CD14-positive monocyte (primary cell): Measurements from ENCODE around the gene VAV2. TPM values are rescaled to one million over a fixed set of nuclear protein-coding genes. Genes with fewer than 3 reads are reported as not detected.

Source experiments
- DNase-seq, 3 donors: peaks; one replicate each; pipeline ENCODE4 v3.0.0-alpha.2; 2011 to 2022
- H2AFZ ChIP-seq: 2 replicates; pipeline ENCODE4 v1.6.0; 2012; ENCODE audit warnings: mild to moderate bottlenecking, low read depth, low read length, inconsistent platforms; ENCODE audit not compliant: insufficient read depth, poor library complexity, severe bottlenecking
- H3K27ac ChIP-seq, 2 donors: 1 replicate in 1 of 2; 2 replicates in 1 of 2; pipeline ENCODE4 v1.5.1; 2012 to 2013; ENCODE audit warnings: low read length in 2 of 2, control low read depth in 1 of 2, inconsistent platforms in 1 of 2, low read depth in 1 of 2, mild to moderate bottlenecking in 1 of 2
- H3K27me3 ChIP-seq, 2 donors: one replicate each; pipeline versions ENCODE4 v1.6.0 to v1.6.1; 2011 to 2013; ENCODE audit warnings: low read length in 2 of 2; ENCODE audit not compliant: control insufficient read depth in 2 of 2, insufficient read depth in 2 of 2
- H3K36me3 ChIP-seq, 2 donors: replicated peaks in 1 of 2; 1 replicate in 1 of 2; 2 replicates in 1 of 2; pipeline versions ENCODE4 v1.5.1 to v1.6.1; 2012 to 2013; ENCODE audit warnings: low read length in 2 of 2, control low read depth in 1 of 2, inconsistent platforms in 1 of 2, mild to moderate bottlenecking in 1 of 2; ENCODE audit not compliant: insufficient read depth in 2 of 2, control insufficient read depth in 1 of 2
- H3K4me1 ChIP-seq, 2 donors: 1 replicate in 1 of 2; 2 replicates in 1 of 2; pipeline versions ENCODE4 v1.5.1 to v1.6.1; 2012 to 2013; ENCODE audit warnings: low read length in 2 of 2, control low read depth in 1 of 2, inconsistent platforms in 1 of 2, mild to moderate bottlenecking in 1 of 2, moderate library complexity in 1 of 2; ENCODE audit not compliant: insufficient read depth in 2 of 2, control insufficient read depth in 1 of 2
- H3K4me2 ChIP-seq: replicated peaks from 2 replicates; pipeline ENCODE3; 2012; ENCODE audit warnings: low read length, moderate library complexity, mild to moderate bottlenecking; ENCODE audit not compliant: poor library complexity, severe bottlenecking; ENCODE audit errors: extremely low read depth
- H3K4me3 ChIP-seq, 3 experiments: fragments of 200-600 bp in 1 of 3; sonication (generic) in 1 of 3; replicated peaks in 1 of 3; 1 replicate in 2 of 3; 2 replicates in 1 of 3; pipeline ENCODE4 v1.5.1; 2011 to 2013; ENCODE audit warnings: low read length in 3 of 3, mild to moderate bottlenecking in 3 of 3, control low read depth in 2 of 3, low read depth in 2 of 3, inconsistent platforms in 1 of 3, moderate library complexity in 1 of 3
- H3K79me2 ChIP-seq: 2 replicates; pipeline ENCODE4 v1.6.0; 2012; ENCODE audit warnings: mild to moderate bottlenecking, control low read depth, inconsistent platforms, low read length, moderate library complexity; ENCODE audit not compliant: insufficient read depth
- H3K9ac ChIP-seq: 2 replicates; pipeline ENCODE4 v1.6.0; 2017; ENCODE audit warnings: low read length, mild to moderate bottlenecking; ENCODE audit not compliant: insufficient read depth, poor library complexity, severe bottlenecking
- H3K9me3 ChIP-seq, 2 donors: replicated peaks in 1 of 2; 1 replicate in 1 of 2; 2 replicates in 1 of 2; pipeline versions ENCODE4 v1.5.1 to v1.6.1; 2012 to 2013; ENCODE audit warnings: low read length in 2 of 2, control low read depth in 1 of 2; ENCODE audit not compliant: control insufficient read depth in 1 of 2, insufficient read depth in 1 of 2
- H4K20me1 ChIP-seq: 2 replicates; pipeline ENCODE4 v1.6.0; 2012; ENCODE audit warnings: mild to moderate bottlenecking, low read length, control low read depth, moderate library complexity; ENCODE audit not compliant: insufficient read depth
- H3K27ac Mint-ChIP-seq, 7 donors: one replicate each; pipeline ENCODE4 v1.8.0; 2020; ENCODE audit warnings: mild to moderate bottlenecking in 7 of 7, mixed read lengths in 7 of 7, moderate library complexity in 6 of 7, inconsistent platforms in 2 of 7
- H3K27me3 Mint-ChIP-seq, 3 donors: one replicate each; pipeline ENCODE4 v1.8.0; 2021 to 2022; ENCODE audit warnings: low read depth in 3 of 3, mild to moderate bottlenecking in 3 of 3, mixed read lengths in 3 of 3, moderate library complexity in 3 of 3, inconsistent platforms in 1 of 3
- H3K36me3 Mint-ChIP-seq, 2 donors: one replicate each; pipeline ENCODE4 v1.8.0; 2020; ENCODE audit warnings: mixed read lengths in 2 of 2, inconsistent platforms in 1 of 2, mild to moderate bottlenecking in 1 of 2
- H3K4me1 Mint-ChIP-seq: one replicate; pipeline ENCODE4 v1.8.0; 2020; ENCODE audit warnings: mild to moderate bottlenecking, mixed read lengths
- H3K4me3 Mint-ChIP-seq, 2 donors: one replicate each; pipeline ENCODE4 v1.8.0; 2020; ENCODE audit warnings: mild to moderate bottlenecking in 2 of 2, mixed read lengths in 2 of 2, moderate library complexity in 1 of 2
- H3K9me3 Mint-ChIP-seq, 7 donors: one replicate each; pipeline ENCODE4 v1.8.0; 2020 to 2022; ENCODE audit warnings: mixed read lengths in 7 of 7, mild to moderate bottlenecking in 6 of 7, moderate library complexity in 6 of 7, inconsistent platforms in 2 of 7
- CTCF ChIP-seq: fragments of 200-600 bp; IDR thresholded peaks from one replicate; pipeline ENCODE4 v1.8.0; 2022; ENCODE audit warnings: antibody characterized with exemption, mild to moderate bottlenecking
- WGBS: methylation state at CpG from one replicate; pipeline ENCODE4 v1.1.5; 2013; ENCODE audit warnings: missing lambda C conversion rate; ENCODE audit not compliant: insufficient coverage; 5-methylcytosine and 5-hydroxymethylcytosine counted together
- intact Hi-C, 2 donors: fragments of 100-400 bp; cut with micrococcal nuclease; formaldehyde crosslinking; loops; one replicate each; pipeline versions ENCODE4 v1.15.0 to v1.15.1; 2023
- polyA plus RNA-seq, 3 donors: library from polyadenylated mRNA; depleted of rRNA in 1 of 3; unstranded in 2 of 3; stranded (reverse) in 1 of 3; fragments of 300-500 nt in 2 of 3; fragments of >200 nt in 1 of 3; fragmentation: Illumina TruSeq in 2 of 3; gene quantifications; 1 replicate in 2 of 3; 2 replicates in 1 of 3; pipeline ENCODE4 v1.2.3, GENCODE V29; 2012 to 2021

The VAV2 gene
- polyA plus RNA-seq, 3 donors: 2.3 to 13.6 (median 2.3) TPM

GRCh38 chr9:133824106-133824801, 167.9 kb downstream of the VAV2 start:
- intact Hi-C loops: no loop called here
- Histone ChIP-seq H3K9me3 (no peaks in the 10 kb centered on the region), H2AFZ (no peak overlapping the region), H3K9ac (no peak overlapping the region), H4K20me1 (peaks cover 18% of the 10 kb centered on the region), H3K4me1 (peaks cover 15 to 31% of the 10 kb centered on the region in 2 donors), H3K27me3 (no peaks in the 10 kb centered on the region), H3K79me2 (no peaks in the 10 kb centered on the region), H3K4me2 (no peak overlapping the region), H3K4me3 (no peak overlapping the region), H3K27ac (no peak overlapping the region), H3K36me3 (peaks cover 0 to 6% of the 10 kb centered on the region in 2 donors)
- TF ChIP-seq CTCF: no peak
- Mint-ChIP-seq H3K27me3 (peaks cover 0 to 4% (median 0%) of the 10 kb centered on the region in 3 donors), H3K4me3 (no peak overlapping the region), H3K9me3 (no peaks in the 10 kb centered on the region), H3K27ac (peak overlapping the region in 2 of 7 donors; percentile 50 to 91), H3K4me1 (peaks cover 30% of the 10 kb centered on the region), H3K36me3 (peaks cover 25 to 29% of the 10 kb centered on the region in 2 donors)
- no peak for DNase-seq
- 86% methylated on average over 8 of the region's 14 CpGs for WGBS

GRCh38 chr9:133823189-133824105, 168.7 kb downstream of the VAV2 start:
- intact Hi-C loops: no loop called here
- no peak overlapping the region for H3K9ac ChIP-seq
- H3K36me3 Mint-ChIP-seq: peaks cover 23 to 29% of the 10 kb centered on the region in 2 donors
- H3K27me3 ChIP-seq: no peaks in the 10 kb centered on the region
- no peak overlapping the region for H2AFZ ChIP-seq
- no peaks in the 10 kb centered on the region for H3K79me2 ChIP-seq
- peak overlapping the region in 1 of 2 donors; percentile 23 for H3K27ac ChIP-seq
- no peak overlapping the region for H3K4me3 ChIP-seq
- WGBS: 74% methylated on average over 18 of the region's 29 CpGs
- H3K4me1 ChIP-seq: peaks cover 15 to 30% of the 10 kb centered on the region in 2 donors
- H3K4me3 Mint-ChIP-seq: no peak overlapping the region
- peak overlapping the region in 6 of 7 donors; percentile 15 to 91 (median 64) for H3K27ac Mint-ChIP-seq
- H3K4me2 ChIP-seq: no peak overlapping the region
- no peaks in the 10 kb centered on the region for H3K9me3 ChIP-seq
- no peaks in the 10 kb centered on the region for H3K36me3 ChIP-seq
- peaks cover 29% of the 10 kb centered on the region for H3K4me1 Mint-ChIP-seq
- DNase-seq: peak; percentile 14 to 64 (median 32)
- H3K9me3 Mint-ChIP-seq: peaks cover 0 to 2% (median 0%) of the 10 kb centered on the region in 7 donors
- peaks cover 0 to 4% (median 0%) of the 10 kb centered on the region in 3 donors for H3K27me3 Mint-ChIP-seq
- TF ChIP-seq CTCF: no peak
- peaks cover 18% of the 10 kb centered on the region for H4K20me1 ChIP-seq
